GM23338 (cell line): ENCODE measurements around the gene TBC1D16. TPM values are rescaled to one million over a fixed set of nuclear protein-coding genes. Genes with fewer than 3 reads are reported as not detected.

Source experiments
- ATAC-seq: fragments of 200-7000 bp; cut with Tn5 transposase; 3 replicates; pipeline ENCODE4 v1.9.1; 2020
- DNase-seq: peaks from one replicate; pipeline ENCODE4 v3.0.0-alpha.2; 2015; ENCODE audit warnings: low spot score
- H2AFZ ChIP-seq: fragments of 200-600 bp; sonication (generic); 2 replicates; pipeline ENCODE4 v1.8.0; 2016; ENCODE audit warnings: antibody characterized with exemption, mild to moderate bottlenecking, moderate library complexity
- H3F3A ChIP-seq: fragments of 200-600 bp; sonication (generic); replicated peaks from 2 replicates; pipeline ENCODE4 v1.8.0; 2017; ENCODE audit warnings: antibody characterized with exemption, mixed run types, low read depth
- H3K27ac ChIP-seq: fragments of 200-600 bp; sonication (generic); 2 replicates; pipeline ENCODE4 v1.6.1; 2016; ENCODE audit warnings: low read depth
- H3K27me3 ChIP-seq: fragments of 200-600 bp; sonication (generic); 2 replicates; pipeline ENCODE4 v1.8.0; 2016; ENCODE audit warnings: mild to moderate bottlenecking, mixed run types, moderate library complexity; ENCODE audit not compliant: insufficient read depth
- H3K36me3 ChIP-seq: fragments of 200-600 bp; sonication (generic); 2 replicates; pipeline ENCODE4 v1.8.0; 2016; ENCODE audit warnings: mild to moderate bottlenecking; ENCODE audit not compliant: insufficient read depth
- H3K4me1 ChIP-seq: fragments of 200-600 bp; sonication (generic); 2 replicates; pipeline ENCODE4 v1.8.0; 2016; ENCODE audit warnings: mild to moderate bottlenecking, moderate library complexity; ENCODE audit not compliant: insufficient read depth
- H3K4me2 ChIP-seq: fragments of 200-600 bp; sonication (generic); 2 replicates; pipeline ENCODE4 v1.7.1; 2017; ENCODE audit warnings: mixed run types
- H3K4me3 ChIP-seq: fragments of 200-600 bp; sonication (generic); 2 replicates; pipeline ENCODE4 v1.6.1; 2016; ENCODE audit warnings: mixed run types
- H3K79me2 ChIP-seq: fragments of 200-600 bp; sonication (generic); replicated peaks from 2 replicates; pipeline ENCODE4 v1.8.0; 2017; ENCODE audit warnings: mild to moderate bottlenecking; ENCODE audit not compliant: insufficient read depth
- H3K9me2 ChIP-seq: fragments of 200-600 bp; sonication (generic); 2 replicates; pipeline ENCODE4 v1.8.0; 2017; ENCODE audit not compliant: insufficient read depth
- H4K20me1 ChIP-seq: fragments of 200-600 bp; sonication (generic); replicated peaks from 2 replicates; pipeline ENCODE4 v1.8.0; 2017; ENCODE audit warnings: mild to moderate bottlenecking; ENCODE audit not compliant: insufficient read depth
- H3K27ac Mint-ChIP-seq: 2 replicates; pipeline ENCODE4 v1.8.0; 2020; ENCODE audit warnings: inconsistent platforms, mild to moderate bottlenecking, moderate library complexity, mixed read lengths
- H3K27me3 Mint-ChIP-seq: 3 replicates; pipeline ENCODE4 v1.8.0; 2022; ENCODE audit warnings: low read depth, mild to moderate bottlenecking, moderate library complexity, mixed read lengths, inconsistent platforms; ENCODE audit not compliant: insufficient read depth, poor library complexity
- H3K36me3 Mint-ChIP-seq: 3 replicates; pipeline ENCODE4 v1.8.0; 2021; ENCODE audit warnings: low read depth, mild to moderate bottlenecking, inconsistent platforms, moderate library complexity, mixed read lengths
- H3K4me1 Mint-ChIP-seq: 3 replicates; pipeline ENCODE4 v1.8.0; 2020; ENCODE audit warnings: mild to moderate bottlenecking, inconsistent platforms, mixed read lengths
- H3K4me3 Mint-ChIP-seq: 3 replicates; pipeline ENCODE4 v1.8.0; 2021; ENCODE audit warnings: moderate library complexity, mild to moderate bottlenecking, inconsistent platforms, mixed read lengths
- H3K9me3 Mint-ChIP-seq: 3 replicates; pipeline ENCODE4 v1.8.0; 2020; ENCODE audit warnings: moderate library complexity, mild to moderate bottlenecking, inconsistent platforms, mixed read lengths
- CREB1 ChIP-seq: fragments of 250-450 bp; sonication (Bioruptor Pico); IDR thresholded peaks from 2 replicates; pipeline ENCODE4 v1.5.0; 2020; ENCODE audit warnings: low read depth, mild to moderate bottlenecking, moderate library complexity
- CTCF ChIP-seq, 2 experiments: fragments of 200-600 bp in 1 of 2; sonication (generic) in 1 of 2; conservative IDR thresholded peaks; 2 replicates each; pipeline versions ENCODE4 v1.5.1 to v1.6.1; 2016 to 2017; ENCODE audit warnings: antibody characterized with exemption in 2 of 2, low read depth in 2 of 2, mild to moderate bottlenecking in 2 of 2, moderate library complexity in 1 of 2
- ETS1 ChIP-seq: IDR thresholded peaks from 2 replicates; pipeline ENCODE4 v1.6.1; 2016; ENCODE audit warnings: antibody characterized with exemption
- EZH2 ChIP-seq: fragments of 200-600 bp; sonication (generic); IDR thresholded peaks from one replicate; pipeline ENCODE4 v1.8.0; 2017; ENCODE audit warnings: antibody characterized with exemption, mild to moderate bottlenecking, low read depth; ENCODE audit not compliant: unreplicated experiment
- EZH2phosphoT487 ChIP-seq: fragments of 200-600 bp; sonication (generic); IDR thresholded peaks from one replicate; pipeline ENCODE4 v1.8.1; 2018; ENCODE audit warnings: antibody characterized with exemption; ENCODE audit not compliant: unreplicated experiment
- JUNB ChIP-seq: IDR thresholded peaks from one replicate; pipeline ENCODE4 v1.6.1; 2016; ENCODE audit warnings: antibody characterized with exemption; ENCODE audit not compliant: unreplicated experiment
- NANOG ChIP-seq: IDR thresholded peaks from 2 replicates; pipeline ENCODE4 v1.6.1; 2016; ENCODE audit warnings: antibody characterized with exemption, borderline replicate concordance
- POLR2AphosphoS5 ChIP-seq: IDR thresholded peaks from 2 replicates; pipeline ENCODE4 v1.6.1; 2016; ENCODE audit warnings: antibody characterized with exemption, low read depth
- REST ChIP-seq: IDR thresholded peaks from one replicate; pipeline ENCODE4 v1.6.1; 2018; ENCODE audit warnings: antibody characterized with exemption; ENCODE audit not compliant: unreplicated experiment
- STAT1 ChIP-seq: IDR thresholded peaks from one replicate; pipeline ENCODE4 v1.6.1; 2016; ENCODE audit warnings: antibody characterized with exemption; ENCODE audit not compliant: unreplicated experiment
- ZNF114 ChIP-seq: fragments of 250-450 bp; sonication (Bioruptor Pico); IDR thresholded peaks from 2 replicates; pipeline ENCODE4 v1.5.0; 2020; ENCODE audit warnings: mild to moderate bottlenecking, moderate library complexity
- ZNF331 ChIP-seq: fragments of 250-450 bp; sonication (Bioruptor Pico); IDR thresholded peaks from 2 replicates; pipeline ENCODE4 v1.5.0; 2020; ENCODE audit warnings: low read depth, mild to moderate bottlenecking, moderate library complexity
- ZNF462 ChIP-seq: fragments of 250-450 bp; sonication (Bioruptor Pico); IDR thresholded peaks from 2 replicates; pipeline ENCODE4 v1.5.0; 2020; ENCODE audit warnings: mild to moderate bottlenecking, moderate library complexity
- polyA plus RNA-seq: library from polyadenylated mRNA; unstranded; fragments of >200 nt; fragmentation: Nextera tagmentation; extraction: Ambion mirVana; gene quantifications from 2 replicates; pipeline ENCODE4 v1.2.1, GENCODE V29; 2016
- total RNA-seq: library from RNA; depleted of rRNA; stranded (reverse); fragments of >200 nt; shearing (Covaris generic); gene quantifications from 2 replicates; pipeline ENCODE4 v1.2.3, GENCODE V29; 2014

Gene TBC1D16
- total and polyA plus RNA-seq, 2 experiments from 2014 or later, result 16.7 to 104 TPM

DNA sequence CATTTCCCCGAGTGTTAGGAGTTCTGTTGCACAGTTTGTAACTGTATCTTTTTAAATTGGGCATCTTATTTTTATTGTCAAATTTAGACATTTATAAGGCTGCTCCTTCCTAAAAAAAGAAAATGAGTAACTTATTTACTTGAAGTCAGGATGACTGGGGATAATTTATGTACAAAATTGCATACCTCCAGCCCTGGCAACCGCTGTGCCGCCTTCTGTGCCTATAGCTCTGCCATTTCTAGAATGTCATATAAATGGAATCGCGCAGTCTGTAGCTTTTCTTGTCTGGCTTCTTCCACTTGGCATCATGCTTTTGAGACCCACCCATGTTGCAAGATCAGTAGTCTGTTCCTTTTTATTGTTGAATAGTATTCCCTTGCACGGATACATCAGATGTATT lies 36.7 kb upstream of the TBC1D16 start:
- no peak for DNase-seq
- no peaks in the 10 kb centered on the region for H3F3A ChIP-seq
- no peaks in the 10 kb centered on the region for H4K20me1 ChIP-seq
- no peaks in the 10 kb centered on the region for H3K9me2 ChIP-seq
- H3K4me3 ChIP-seq, result no peak overlapping the region
- no peak overlapping the region for H3K27ac Mint-ChIP-seq
- no peaks in the 10 kb centered on the region for H3K79me2 ChIP-seq
- no peaks in the 10 kb centered on the region for H3K9me3 Mint-ChIP-seq
- H3K4me1 Mint-ChIP-seq, result peaks cover 5% of the 10 kb centered on the region
- H3K4me3 Mint-ChIP-seq, result no peak overlapping the region
- H3K36me3 Mint-ChIP-seq, result no peaks in the 10 kb centered on the region
- H3K27me3 ChIP-seq, result no peaks in the 10 kb centered on the region
- H3K27ac ChIP-seq, result no peak overlapping the region
- H3K4me2 ChIP-seq, result no peak overlapping the region
- no peaks in the 10 kb centered on the region for H3K4me1 ChIP-seq
- no peaks in the 10 kb centered on the region for H3K27me3 Mint-ChIP-seq
- no peak for ATAC-seq
- no peak overlapping the region for H2AFZ ChIP-seq
- H3K36me3 ChIP-seq, result no peaks in the 10 kb centered on the region
- no peak for TF ChIP-seq REST
- no peak for TF ChIP-seq ZNF114 (CRISPR knock-in tag)
- no peak for TF ChIP-seq NANOG
- no peak for TF ChIP-seq ZNF462 (CRISPR knock-in tag)
- TF ChIP-seq ETS1, result no peak
- no peak for TF ChIP-seq EZH2
- TF ChIP-seq STAT1, result no peak
- no peak for TF ChIP-seq CREB1 (CRISPR knock-in tag)
- no peak for TF ChIP-seq POLR2AphosphoS5
- TF ChIP-seq ZNF331 (CRISPR knock-in tag), result no peak
- TF ChIP-seq EZH2phosphoT487, result no peak
- TF ChIP-seq CTCF (conservative IDR thresholded peaks at IDR 0.05; ENCODE audit: low read depth in 2 of 2), result no peak
- TF ChIP-seq JUNB, result no peak
